Left kidney (tissue), 2 donors: ENCODE data around the gene ARAP3. TPM values are rescaled to one million over a fixed set of nuclear protein-coding genes. Genes with fewer than 3 reads are reported as not detected.
A peak's percentile ranks its signal among the peaks of the same experiment; 100 is the strongest.

ENCODE experiments used
- DNase-seq: peaks from one replicate; pipeline ENCODE4 v3.0.0-alpha.2; 2013
- polyA plus RNA-seq: library from polyadenylated mRNA; unstranded; fragments of 120-200 nt; gene quantifications from one replicate; pipeline ENCODE4 v1.2.1, GENCODE V29; 2013; ENCODE audit not compliant: insufficient read length

Gene ARAP3
- polyA plus RNA-seq, 1 donor, result 21.3 TPM

GRCh38 chr5:141640698-141641097, 41.3 kb downstream of the ARAP3 start:
- DNase-seq, result no peak

GRCh38 chr5:141640051-141640415, 42.0 kb downstream of the ARAP3 start:
- DNase-seq, result no peak

- DNase-seq, result no peak
Measured at GRCh38 chr5:141639357-141640050, 42.5 kb downstream of the ARAP3 start.

GRCh38 chr5:141638771-141639170, 43.3 kb downstream of the ARAP3 start:
- no peak for DNase-seq

- DNase-seq, result peak; percentile 40
Measured at GRCh38 chr5:141637767-141638419, 44.1 kb downstream of the ARAP3 start.

- no peak for DNase-seq
Measured at GRCh38 chr5:141637123-141637766, 44.8 kb downstream of the ARAP3 start.

- DNase-seq, result peak; percentile 87
Measured at GRCh38 chr5:141636413-141637122, 45.5 kb downstream of the ARAP3 start, which contains the start of the genes HDAC3 and RELL2. TSS of gene HDAC3 (minus strand) at chr5:141636849. CDS start at chr5:141636790, 59 bp downstream. TSS of gene RELL2 (plus strand) at chr5:141636997. CDS start at chr5:141638226, 1,229 bp downstream.

- no peak for DNase-seq
Measured at GRCh38 chr5:141636106-141636412, 46.0 kb downstream of the ARAP3 start.

GRCh38 chr5:141635646-141636045, 46.4 kb downstream of the ARAP3 start:
- DNase-seq, result no peak

GRCh38 chr5:141634720-141635119, 47.3 kb downstream of the ARAP3 start:
- no peak for DNase-seq

GRCh38 chr5:141633871-141634561, 48.0 kb downstream of the ARAP3 start:
- DNase-seq, result no peak

- no peak for DNase-seq
Measured at GRCh38 chr5:141632650-141633049, 49.4 kb downstream of the ARAP3 start.

GRCh38 chr5:141630570-141631140, 51.4 kb downstream of the ARAP3 start:
- DNase-seq, result no peak

- no peak for DNase-seq
Measured at GRCh38 chr5:141628175-141628788, 53.7 kb downstream of the ARAP3 start.

- DNase-seq, result no peak
Measured at GRCh38 chr5:141623611-141624010, 58.4 kb downstream of the ARAP3 start.

- no peak for DNase-seq
Measured at GRCh38 chr5:141623186-141623585, 58.8 kb downstream of the ARAP3 start.

- DNase-seq, result peak; percentile 95
Measured at GRCh38 chr5:141618804-141619554, 63.1 kb downstream of the ARAP3 start, which contains the start of gene DIAPH1. TSS of gene DIAPH1 (minus strand) at chr5:141619000. CDS start at chr5:141618914, 86 bp downstream.

GRCh38 chr5:141618030-141618803, 63.8 kb downstream of the ARAP3 start:
- peak; percentile 55 for DNase-seq

- DNase-seq, result no peak
Measured at GRCh38 chr5:141617682-141618029, 64.4 kb downstream of the ARAP3 start.

- DNase-seq, result no peak
Measured at GRCh38 chr5:141617128-141617527, 64.9 kb downstream of the ARAP3 start.
